GM18868 (cell line): Measurements from ENCODE around the gene MAP4K4.

Experiments used
- ATAC-seq: cut with Tn5 transposase; IDR thresholded peaks from one replicate; pipeline ENCODE4 v1.9.1; 2021; ENCODE audit warnings: mild to moderate bottlenecking, moderate library complexity; ENCODE audit not compliant: unreplicated experiment

The MAP4K4 gene

DNA sequence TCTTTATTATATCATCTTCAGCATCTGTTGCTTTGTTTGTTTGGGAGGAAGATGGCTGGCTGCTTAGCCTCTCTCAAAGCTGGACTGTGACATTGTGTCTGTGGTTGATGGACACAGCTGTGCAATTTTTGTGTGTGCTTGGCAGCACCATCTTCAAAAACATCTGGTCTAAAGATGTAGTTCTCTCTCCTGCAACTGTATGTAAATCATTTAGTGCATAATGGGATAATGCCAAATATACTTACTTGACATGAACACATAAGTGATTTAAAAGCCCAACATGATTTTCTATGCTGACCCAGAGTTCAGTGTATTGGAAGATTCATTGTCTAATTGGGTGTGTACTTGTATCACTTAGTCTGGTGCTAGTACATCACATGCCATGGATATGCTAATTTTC is 112.2 kb downstream of the MAP4K4 start:
- ATAC-seq, result no peak

DNA sequence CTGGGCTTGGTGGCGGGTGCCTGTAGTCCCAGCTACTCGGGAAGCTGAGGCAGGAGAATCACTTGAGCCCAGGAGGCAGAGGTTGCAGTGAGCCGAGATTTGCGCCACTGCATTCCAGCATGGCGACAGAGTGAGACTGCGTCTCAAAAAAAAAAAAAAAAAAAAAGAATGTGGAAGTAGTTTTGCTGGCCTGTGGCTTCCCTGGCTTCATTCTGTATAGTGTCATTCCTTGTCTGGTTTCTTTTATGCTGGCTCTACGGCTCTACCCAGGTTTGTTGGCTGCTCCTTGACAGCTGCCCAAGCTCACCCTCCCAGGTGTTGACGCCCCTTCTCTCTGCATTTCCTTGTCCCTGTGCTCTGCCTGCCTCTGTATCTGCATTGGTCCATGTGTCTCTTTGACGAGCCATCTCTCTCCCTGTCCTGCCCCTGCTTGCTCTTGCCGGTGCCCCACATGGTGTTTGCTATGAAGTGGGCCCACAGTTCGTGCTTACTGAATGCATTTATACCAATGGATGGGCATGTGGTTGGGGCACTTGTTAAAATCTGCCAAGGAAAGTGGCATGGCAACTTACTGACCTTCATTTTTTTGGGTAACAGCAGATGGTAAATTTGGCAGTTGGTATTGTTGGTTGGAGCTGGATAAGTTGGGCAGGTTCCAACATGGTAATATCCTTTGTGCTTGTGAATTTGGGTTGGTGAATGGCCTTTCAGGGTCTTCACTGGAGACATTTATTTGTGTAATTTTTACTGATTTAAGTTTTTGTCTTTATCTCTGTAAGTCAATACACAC is 113.9 kb downstream of the MAP4K4 start:
- ATAC-seq, result no peak

DNA sequence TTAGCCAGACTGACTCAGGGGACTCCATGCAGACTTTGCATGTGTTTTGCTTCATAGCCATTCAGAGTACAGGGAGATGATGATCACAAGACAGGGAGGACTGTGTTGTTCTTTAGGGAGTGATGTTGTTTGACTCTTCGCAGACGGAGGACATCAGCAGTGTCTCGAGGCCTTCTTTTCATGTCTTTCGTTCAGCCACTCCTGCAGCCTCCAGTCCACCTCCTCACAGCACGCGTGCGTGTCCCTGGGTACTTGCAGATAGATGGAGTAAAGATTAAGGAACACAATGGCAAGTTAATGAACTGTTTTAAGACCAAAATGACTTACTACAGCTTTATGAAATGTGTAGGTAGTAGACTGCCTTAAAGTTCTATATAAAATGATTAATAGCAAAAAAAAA is 114.7 kb downstream of the MAP4K4 start:
- no peak for ATAC-seq

DNA sequence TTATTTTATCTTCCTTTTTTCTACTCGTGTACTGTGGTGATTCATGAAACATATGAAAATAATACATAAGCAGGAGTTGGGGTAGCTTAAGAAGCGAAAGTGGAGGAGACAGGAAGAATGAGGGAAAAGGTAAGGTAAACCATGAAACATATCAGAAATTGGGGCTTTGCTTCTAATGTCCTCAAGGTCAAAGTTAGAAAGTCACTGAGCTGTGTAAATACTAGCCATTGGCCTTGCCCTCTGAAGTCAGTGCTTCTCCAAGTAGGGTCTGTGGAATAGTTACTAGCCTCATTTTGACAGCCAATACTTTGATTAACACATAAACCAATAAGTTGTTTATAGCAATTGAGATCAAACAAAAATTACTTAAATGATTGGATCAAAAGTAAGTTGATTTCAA is 117.2 kb downstream of the MAP4K4 start:
- ATAC-seq, result no peak

DNA sequence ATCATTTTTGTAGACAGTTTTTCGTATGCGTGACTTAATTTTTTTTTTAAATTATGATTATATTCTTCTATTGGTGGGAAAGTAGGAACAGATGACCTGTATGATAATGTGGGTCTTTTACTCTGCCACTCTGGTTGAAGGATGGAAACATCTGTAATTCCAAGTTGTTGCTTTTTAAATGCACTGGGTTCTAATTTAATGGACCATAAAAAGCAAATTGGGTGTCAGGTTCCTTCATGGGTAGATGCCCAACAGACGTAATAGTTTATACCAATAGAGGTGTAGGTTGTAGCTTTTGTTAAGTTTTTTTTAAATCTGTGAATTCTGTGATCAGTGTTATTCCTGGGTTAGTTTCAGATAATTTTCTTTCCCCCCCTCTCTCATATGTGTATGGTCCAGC is 117.6 kb downstream of the MAP4K4 start:
- ATAC-seq, result no peak

DNA sequence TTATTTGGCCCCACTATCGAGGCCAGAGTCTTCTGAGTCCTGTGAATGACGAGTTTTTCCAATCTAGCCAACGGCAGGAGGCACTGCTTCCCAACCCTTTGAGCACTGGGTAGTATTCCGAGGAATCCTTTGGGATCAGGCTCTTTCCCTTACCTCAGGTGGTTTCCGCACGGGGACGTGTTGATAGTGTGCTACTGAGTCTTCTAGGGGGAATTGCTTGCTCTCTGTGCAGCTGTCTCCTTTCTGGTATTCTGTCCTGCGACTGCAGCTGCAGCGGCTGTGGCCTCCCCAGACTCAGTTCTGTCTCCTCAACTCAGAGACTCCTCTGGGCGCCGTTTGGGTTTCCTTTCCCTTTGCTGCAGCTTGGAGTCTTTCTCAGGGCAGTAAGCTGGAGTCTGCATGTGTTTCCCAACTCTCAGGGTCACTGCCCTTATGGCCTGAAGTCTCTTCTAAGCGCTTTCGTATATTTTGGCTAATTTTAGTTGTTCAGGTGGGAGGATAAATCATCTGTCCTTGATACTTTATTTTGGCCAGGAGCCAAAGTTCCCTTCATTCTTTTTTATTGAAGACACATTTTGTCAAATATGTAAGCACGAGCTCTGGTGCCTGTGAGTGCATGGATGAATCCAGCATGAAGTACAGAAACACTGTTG is 118.4 kb downstream of the MAP4K4 start:
- no peak for ATAC-seq

DNA sequence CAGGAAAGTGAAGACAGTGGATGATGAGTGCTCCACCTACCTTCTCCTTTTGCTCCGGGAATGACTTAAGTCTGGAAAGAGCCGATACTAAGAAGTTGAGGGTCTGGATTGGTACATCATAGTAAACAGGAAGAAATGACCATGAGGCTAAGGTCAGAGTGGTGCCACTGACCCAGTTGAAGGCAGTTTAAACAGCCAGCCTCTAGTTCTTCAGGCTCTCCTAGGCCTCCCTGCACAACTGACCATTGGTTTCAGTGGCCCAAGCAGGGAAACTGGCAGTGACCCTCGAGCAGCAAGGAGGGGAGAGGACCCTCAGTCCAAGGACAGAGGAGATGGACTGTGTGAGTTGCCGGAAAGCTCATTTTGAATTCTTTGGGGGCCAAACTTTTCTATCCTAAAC is 119.1 kb downstream of the MAP4K4 start:
- no peak for ATAC-seq

DNA sequence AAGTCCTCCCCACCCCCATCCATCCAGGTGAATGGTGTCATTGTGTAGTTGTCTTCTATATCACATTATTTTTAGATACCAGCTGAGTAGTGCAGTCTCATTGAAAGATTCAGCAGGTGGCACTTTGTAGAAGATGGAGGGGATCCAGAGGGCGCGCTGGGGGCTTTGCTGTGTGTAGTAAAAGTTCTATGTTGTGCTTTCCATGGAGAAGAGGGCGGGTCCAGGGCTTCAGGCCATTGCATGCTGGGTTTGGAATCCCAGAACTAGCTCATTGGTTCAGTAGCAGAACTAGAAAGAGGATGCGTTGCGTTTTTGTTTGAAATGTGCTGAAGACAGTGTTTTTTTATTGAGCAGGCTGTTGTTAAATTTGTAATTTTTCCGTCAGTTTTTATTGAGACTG is 120.0 kb downstream of the MAP4K4 start:
- ATAC-seq, result no peak

DNA sequence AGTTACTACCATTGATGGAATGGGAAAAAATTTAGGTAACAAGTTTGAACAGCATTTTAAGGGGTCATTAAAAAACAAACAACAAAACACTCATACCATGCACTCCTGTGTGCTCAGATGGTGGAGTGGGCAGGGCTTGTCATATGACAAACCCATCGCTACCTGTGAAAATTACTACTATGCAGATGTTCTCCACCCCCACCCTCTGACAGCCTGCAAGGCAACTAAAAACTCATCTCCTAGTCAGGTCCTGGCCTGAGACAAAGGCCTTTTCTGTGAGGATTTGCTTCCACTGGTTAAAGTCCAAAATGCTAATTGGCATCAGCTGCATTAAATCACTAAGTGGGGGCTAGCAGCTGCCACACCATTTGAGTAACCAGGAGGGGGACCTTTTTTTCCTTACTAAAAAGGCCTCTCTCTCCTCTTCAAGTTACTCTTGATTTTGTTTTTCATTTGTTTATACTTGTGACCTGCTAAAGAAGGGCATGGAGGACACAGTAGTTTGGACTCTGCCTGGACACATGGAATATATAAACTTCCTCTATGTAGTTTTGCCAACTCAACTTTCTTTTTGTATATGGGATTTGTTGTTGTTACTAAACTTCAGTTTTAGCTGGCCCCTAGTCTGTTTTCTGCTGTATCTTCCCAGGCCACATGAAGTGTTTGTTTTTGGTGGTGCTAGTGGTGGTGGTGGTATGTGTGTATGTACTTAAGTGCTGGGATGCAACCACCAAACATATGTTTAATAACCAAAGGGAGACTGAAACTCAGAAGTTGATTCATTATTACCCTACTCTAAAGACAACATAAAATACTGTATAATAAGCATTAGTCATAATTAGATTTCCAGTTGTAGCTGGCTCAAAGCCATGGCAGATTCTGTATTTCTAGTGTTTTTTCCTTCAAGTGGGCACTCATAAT is 121.3 kb downstream of the MAP4K4 start:
- no peak for ATAC-seq

DNA sequence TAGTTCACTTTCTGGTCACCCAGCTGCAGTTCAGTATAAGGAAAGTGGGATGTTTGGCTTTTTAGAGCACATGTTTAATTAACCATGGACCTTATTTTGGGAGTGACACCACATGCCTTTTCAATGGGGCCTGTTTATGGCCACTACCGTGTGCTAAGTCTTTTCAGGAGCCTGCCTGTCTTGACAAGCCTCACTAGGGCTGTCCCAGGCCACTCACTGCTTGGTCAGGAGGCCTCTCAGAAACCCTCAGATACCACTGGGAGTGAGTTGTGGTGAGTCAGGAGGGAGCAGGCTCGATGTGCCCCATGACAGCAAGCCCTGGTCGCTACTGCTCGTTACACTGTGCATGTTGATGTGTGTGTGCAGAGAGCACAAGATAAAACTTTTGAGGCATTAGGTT is 123.0 kb downstream of the MAP4K4 start:
- no peak for ATAC-seq

DNA sequence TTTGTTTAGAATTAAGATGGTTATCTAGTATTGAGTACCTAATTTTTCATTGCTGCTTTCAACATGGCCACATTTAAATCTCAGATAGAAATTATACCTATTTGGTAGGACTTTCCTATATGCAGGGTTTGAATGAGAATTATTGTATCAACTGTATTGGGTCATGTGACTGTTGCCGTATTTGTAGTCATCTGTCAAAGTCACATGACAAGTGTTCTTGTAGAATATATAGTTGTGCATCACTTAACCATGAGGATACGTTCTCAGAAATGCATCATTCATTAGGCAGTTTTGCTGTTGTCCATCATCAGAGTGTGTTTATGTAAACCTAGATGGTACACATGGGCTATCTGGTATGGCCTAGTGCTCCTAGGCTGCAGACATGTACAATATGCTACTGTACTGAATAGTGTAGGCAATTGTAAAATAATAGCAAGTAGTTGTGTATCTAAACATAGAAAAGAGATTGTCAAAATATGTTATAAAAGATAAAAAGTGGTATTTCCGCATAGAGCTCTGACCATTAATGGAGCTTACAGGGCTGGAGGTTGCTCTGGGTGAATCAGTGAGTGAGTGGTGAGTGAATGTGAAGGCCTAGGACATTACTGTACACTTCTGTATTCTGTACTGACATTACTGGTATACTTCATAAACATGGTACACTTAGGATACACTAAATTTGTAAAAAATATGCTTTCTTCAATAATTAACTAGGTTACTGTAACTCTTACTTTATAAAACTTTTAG is 123.7 kb downstream of the MAP4K4 start:
- no peak for ATAC-seq

DNA sequence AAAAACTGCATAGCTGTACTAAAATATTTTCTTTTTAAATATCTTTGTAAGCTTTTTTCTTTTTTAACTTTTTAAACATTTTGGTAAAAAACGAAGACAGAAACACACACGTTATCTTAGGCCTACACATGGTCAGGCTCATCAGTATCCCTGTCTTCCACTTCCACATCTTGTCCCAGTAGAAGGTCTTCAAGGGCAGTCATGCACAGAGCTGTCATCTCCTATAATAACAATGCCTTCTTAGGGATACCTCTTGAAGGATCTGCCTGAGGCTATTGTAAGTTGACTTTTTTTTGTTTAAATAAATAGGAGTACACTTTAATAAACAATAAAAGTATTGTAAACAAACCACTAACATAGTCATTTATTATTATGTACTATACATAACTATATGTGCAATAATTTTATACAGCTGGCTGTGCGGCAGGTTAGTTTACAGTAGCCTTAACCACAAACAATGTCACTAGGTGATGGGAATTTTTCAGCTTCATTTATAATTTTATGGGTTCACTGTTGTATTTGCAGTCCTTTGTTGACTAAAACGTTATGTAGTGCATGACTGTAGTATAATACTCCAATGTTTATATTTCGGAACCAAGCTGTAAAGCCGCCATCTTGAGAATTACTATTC is 124.4 kb downstream of the MAP4K4 start:
- no peak for ATAC-seq

DNA sequence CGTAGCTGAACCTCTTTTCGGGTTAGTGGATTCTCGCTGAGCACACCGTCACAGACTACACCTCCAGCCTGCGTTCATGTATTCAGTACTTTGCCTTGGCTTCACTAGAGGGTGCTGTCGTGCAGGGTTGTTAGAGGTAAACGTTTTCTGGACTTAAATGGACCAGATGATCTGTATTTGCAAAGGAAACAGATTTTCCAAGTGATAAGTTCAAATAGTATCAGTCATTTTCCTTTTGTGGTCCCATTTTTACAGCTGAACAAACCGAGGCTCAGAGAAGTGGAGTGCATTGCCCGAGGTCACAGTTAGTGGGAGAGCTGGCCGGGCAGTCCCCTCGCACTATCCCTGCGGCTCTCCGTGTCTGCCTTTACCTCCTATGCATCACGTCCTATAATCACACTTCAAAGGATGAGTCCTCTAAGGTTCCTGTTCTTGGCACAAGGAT is 125.9 kb downstream of the MAP4K4 start:
- ATAC-seq, result peak; percentile 80

DNA sequence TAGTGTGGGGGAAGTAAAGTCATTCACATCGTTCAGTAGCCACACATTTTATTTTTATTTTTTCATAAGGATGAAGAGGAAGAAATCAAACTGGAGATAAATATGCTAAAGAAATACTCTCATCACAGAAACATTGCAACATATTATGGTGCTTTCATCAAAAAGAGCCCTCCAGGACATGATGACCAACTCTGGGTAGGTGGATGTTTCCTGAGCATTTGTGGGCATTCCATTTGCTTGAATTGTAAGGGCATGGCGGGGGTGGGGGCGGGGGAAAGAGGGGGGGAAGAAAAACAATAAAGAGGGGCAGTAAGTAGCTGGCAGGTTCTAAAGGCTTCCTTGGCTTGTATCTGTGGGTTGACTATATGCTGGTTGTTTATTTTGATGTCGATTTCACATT is 126.4 kb downstream of the MAP4K4 start:
- ATAC-seq, result no peak

DNA sequence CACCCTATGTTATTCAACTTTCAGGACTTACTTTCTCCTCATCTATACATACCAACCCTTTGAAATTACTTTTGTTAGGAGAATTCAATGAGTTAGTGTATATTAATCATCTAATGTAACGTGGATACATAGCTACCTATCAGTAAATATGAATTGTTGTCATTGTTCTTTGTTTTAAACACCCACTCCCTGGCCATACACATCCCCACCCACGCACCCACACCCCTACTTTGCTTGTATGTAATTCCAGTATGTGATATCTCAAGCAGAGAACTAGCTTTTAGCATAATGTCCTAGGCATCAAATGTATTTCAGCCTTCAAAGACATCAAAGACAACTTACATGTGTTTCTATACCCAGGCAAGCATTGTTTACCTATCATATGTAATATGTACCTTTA is 129.2 kb downstream of the MAP4K4 start:
- ATAC-seq, result no peak

DNA sequence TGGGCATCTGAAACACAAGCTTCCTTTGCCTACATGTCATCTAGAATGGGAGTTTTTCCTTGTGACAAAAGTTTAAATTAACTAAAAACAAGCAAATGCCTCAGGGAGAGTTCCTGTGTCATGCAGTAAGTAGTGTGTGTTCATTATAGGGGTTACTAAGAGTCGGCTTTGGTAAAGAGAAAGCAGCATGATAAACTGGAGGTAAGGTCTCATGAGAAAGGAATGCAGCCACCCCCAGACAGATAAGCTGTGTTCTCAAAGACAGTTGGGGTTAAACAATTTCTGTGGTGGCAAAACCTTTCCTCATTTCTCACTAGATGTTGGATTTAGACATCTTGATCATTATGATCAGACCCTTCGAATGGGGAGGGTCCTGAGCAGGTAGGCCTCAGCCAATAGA is 129.7 kb downstream of the MAP4K4 start:
- ATAC-seq, result no peak

DNA sequence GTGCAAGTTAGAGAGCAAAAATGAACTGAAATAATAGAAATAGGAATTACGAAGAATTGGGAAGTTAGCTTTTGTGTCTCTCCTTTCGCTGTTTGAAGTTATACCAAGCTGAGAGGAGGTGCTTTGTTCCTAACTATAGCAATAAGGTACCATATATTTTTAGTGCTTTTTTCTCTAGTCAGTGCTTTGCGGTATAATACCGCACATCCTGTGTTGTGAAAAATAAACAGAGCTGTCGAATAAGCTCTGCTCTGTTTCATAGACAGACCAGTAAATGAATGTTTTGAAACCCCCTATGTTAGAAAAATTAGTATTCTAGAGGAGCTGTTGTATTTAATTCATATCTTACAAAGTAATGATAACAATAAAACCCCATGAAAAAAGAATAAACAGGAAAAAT is 130.8 kb downstream of the MAP4K4 start:
- no peak for ATAC-seq

DNA sequence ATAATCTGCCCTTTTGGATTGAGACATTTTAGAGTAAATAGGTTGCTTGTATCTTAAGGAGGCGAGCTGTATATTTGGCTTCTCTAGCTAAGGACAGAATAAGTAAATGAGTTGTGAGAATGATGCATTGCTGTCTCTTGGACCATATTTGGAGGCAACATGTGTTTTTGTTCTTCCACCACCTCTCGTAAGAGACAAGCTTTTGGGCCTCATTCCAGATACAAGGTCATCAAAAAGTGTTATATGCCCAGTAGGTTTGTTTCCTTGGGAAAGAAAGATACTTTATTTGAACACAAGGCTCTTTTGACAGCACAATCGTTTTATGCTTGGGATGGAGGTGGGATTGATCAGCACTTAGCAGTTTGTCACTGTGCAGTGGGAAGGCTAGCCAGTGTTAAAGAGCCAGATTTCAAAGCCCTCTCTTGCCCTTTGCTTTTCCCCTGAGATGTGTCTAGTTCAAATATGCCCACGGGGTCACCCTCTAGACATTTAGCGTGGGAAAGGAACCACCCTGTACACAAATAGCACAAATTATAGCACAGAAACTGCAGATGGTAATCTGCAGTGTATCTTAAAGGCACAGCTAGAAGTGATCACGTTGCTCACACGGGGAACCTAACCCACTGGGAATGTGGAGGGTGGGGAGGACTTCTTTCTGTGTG is 131.3 kb downstream of the MAP4K4 start:
- no peak for ATAC-seq

DNA sequence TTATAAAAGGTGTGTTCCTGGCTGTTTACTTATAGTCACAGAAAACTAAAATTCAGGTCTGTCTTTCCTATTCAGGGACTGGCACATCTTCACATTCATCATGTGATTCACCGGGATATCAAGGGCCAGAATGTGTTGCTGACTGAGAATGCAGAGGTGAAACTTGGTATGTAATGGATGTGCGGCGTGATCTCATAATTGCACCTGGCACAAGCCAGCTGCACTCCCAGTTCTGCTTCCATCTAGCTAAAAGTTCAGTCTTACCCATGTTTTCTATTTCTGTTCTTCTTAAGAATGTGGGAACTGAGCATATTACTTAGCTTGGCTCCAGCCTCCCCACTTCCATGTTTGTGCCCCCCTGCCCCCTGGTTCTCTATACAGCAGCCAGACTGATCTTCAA is 131.9 kb downstream of the MAP4K4 start:
- no peak for ATAC-seq

DNA sequence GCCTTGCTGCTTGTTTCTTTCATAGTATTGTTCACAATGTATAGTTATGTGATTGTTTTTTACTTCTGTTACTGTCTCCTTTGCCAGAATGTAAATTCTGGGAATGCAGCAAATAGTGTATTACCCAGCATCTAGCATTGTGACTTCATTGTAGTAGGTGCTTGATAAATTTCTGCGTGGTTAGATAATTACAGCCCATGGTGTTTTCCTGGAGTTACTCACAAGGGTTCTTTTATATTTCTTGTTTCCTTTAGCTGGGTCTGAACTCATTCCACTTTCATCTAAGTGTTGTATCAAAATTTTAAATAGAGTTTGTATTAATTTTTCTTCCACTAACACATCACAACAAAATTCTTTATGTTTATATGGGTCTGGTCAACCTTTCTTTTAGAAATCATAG is 132.6 kb downstream of the MAP4K4 start:
- peak; percentile 18 for ATAC-seq
